Endothelial cell of umbilical vein (primary cell): ENCODE data around the gene PTCD1.

ENCODE experiments used
- CTCF ChIP-seq, 2 donors: IDR thresholded peaks; 1 replicate in 1 of 2; 2 replicates in 1 of 2; pipeline ENCODE4 v1.5.1; 2011; ENCODE audit warnings: low read length in 2 of 2, mild to moderate bottlenecking in 2 of 2, moderate library complexity in 2 of 2, control low read depth in 1 of 2, inconsistent platforms in 1 of 2, low read depth in 1 of 2; ENCODE audit not compliant: insufficient read depth in 1 of 2; ENCODE audit errors: extremely low read depth in 1 of 2
- JUN ChIP-seq: IDR thresholded peaks from 2 replicates; pipeline ENCODE4 v1.6.1; 2011; ENCODE audit warnings: borderline replicate concordance, low read depth; ENCODE audit not compliant: insufficient read length, insufficient read depth
- MAX ChIP-seq: IDR thresholded peaks from 2 replicates; pipeline ENCODE4 v1.6.1; 2011; ENCODE audit not compliant: insufficient read depth, insufficient read length
- POLR2A ChIP-seq: IDR thresholded peaks from 2 replicates; pipeline ENCODE4 v1.6.1; 2012; ENCODE audit warnings: low read depth, mild to moderate bottlenecking, control low read depth, low read length
- POLR2AphosphoS5 ChIP-seq: IDR thresholded peaks from 2 replicates; pipeline ENCODE4 v1.6.1; 2012; ENCODE audit warnings: low read depth, mild to moderate bottlenecking, control low read depth, low read length, moderate library complexity; ENCODE audit not compliant: insufficient read depth

- TF ChIP-seq CTCF (IDR thresholded peaks at IDR 0.05; ENCODE audit: extremely low read depth in 1 of 2, insufficient read depth in 1 of 2, low read depth in 1 of 2, low read length in 2 of 2) (no peak), POLR2AphosphoS5 (no peak), JUN (no peak), POLR2A (no peak), MAX (no peak)
Observed at GRCh38 chr7:99410635-99411034, 28.0 kb downstream of the PTCD1 start.
